Brain microvascular endothelial cell (primary cell): Measurements from ENCODE around the gene CSNK1D.
A peak's percentile ranks its signal among the peaks of the same experiment; 100 is the strongest.

ENCODE experiments used
- DNase-seq: peaks from one replicate; pipeline ENCODE4 v3.0.0-alpha.2; 2020
- H3K27ac ChIP-seq: fragments of 250-450 bp; sonication (Bioruptor Pico); 2 replicates; pipeline ENCODE4 v1.5.1; 2020; ENCODE audit warnings: mild to moderate bottlenecking, moderate library complexity
- H3K27me3 ChIP-seq: fragments of 250-450 bp; sonication (Bioruptor Pico); replicated peaks from 2 replicates; pipeline ENCODE4 v1.5.1; 2020; ENCODE audit warnings: mild to moderate bottlenecking
- H3K36me3 ChIP-seq: fragments of 250-450 bp; sonication (Bioruptor Pico); replicated peaks from 2 replicates; pipeline ENCODE4 v1.5.1; 2020; ENCODE audit warnings: mild to moderate bottlenecking
- H3K4me3 ChIP-seq: 2 replicates; pipeline ENCODE4 v1.5.1; 2011; ENCODE audit warnings: low read depth, mild to moderate bottlenecking, control low read depth, low read length, moderate library complexity
- in situ Hi-C: cut with HindIII; loops from 2 replicates; pipeline ENCODE4 v1.10.0; 2017; ENCODE audit warnings: low sequenced_read_pairs, low pct_ligation_motif_present
- TF ChIP-seq, protein P1 (sequence below): IDR thresholded peaks from 2 replicates; pipeline ENCODE4 v1.5.1; 2011; ENCODE audit warnings: low read depth, mild to moderate bottlenecking, moderate library complexity, low read length, control low read depth, inconsistent platforms; ENCODE audit errors: missing control alignments

The CSNK1D gene

DNA sequence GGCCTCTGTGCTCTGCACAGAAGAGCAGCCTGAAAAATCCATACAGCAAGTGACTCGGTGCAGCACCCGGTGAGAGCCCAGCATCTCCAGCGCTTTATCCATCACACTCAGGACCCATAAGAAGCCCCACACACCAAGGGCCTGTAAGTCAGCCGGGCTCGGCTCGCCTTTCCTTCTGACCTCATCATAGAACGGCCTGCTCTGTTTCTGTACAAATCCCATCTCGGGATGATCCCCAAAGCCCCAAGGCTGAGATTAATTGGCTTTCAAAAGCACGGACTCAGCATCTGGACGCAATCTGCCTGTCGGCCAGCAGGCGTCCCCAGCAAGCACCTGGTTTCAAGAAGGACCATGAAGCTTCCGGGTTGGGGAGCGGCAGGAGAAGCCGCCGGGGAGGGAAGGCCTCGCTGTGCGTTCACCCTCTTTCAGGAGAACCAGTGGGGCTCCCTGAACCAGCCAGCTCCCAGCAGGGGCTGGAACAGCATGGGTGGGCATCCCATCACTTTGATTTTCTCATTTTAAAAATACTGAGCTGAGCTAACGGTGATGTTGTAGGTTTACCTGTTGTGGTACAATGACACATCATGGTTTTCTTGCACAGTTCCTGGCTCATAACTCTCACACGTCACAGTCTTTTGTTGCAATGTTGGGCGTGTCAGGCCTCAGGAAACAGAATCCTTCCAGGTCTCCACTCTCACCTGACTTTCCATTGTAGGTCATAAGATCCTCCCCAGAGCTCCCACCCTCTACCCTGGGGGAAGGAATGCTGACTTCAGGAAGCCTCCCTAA lies 67.6 kb downstream of the CSNK1D start:
- Histone ChIP-seq H3K27ac (no peak overlapping the region), H3K4me3 (no peak overlapping the region), H3K27me3 (no peaks in the 10 kb centered on the region), H3K36me3 (peaks cover 3% of the 10 kb centered on the region)
- TF ChIP-seq, protein P1, sequence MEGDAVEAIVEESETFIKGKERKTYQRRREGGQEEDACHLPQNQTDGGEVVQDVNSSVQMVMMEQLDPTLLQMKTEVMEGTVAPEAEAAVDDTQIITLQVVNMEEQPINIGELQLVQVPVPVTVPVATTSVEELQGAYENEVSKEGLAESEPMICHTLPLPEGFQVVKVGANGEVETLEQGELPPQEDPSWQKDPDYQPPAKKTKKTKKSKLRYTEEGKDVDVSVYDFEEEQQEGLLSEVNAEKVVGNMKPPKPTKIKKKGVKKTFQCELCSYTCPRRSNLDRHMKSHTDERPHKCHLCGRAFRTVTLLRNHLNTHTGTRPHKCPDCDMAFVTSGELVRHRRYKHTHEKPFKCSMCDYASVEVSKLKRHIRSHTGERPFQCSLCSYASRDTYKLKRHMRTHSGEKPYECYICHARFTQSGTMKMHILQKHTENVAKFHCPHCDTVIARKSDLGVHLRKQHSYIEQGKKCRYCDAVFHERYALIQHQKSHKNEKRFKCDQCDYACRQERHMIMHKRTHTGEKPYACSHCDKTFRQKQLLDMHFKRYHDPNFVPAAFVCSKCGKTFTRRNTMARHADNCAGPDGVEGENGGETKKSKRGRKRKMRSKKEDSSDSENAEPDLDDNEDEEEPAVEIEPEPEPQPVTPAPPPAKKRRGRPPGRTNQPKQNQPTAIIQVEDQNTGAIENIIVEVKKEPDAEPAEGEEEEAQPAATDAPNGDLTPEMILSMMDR, result peak; percentile 89
- peak; percentile 81 for DNase-seq
- in situ Hi-C loops, result loop anchor here (10.0 kb wide), 1 partner anchor 129 kb away; the partner anchor contains the start of gene SECTM1

DNA sequence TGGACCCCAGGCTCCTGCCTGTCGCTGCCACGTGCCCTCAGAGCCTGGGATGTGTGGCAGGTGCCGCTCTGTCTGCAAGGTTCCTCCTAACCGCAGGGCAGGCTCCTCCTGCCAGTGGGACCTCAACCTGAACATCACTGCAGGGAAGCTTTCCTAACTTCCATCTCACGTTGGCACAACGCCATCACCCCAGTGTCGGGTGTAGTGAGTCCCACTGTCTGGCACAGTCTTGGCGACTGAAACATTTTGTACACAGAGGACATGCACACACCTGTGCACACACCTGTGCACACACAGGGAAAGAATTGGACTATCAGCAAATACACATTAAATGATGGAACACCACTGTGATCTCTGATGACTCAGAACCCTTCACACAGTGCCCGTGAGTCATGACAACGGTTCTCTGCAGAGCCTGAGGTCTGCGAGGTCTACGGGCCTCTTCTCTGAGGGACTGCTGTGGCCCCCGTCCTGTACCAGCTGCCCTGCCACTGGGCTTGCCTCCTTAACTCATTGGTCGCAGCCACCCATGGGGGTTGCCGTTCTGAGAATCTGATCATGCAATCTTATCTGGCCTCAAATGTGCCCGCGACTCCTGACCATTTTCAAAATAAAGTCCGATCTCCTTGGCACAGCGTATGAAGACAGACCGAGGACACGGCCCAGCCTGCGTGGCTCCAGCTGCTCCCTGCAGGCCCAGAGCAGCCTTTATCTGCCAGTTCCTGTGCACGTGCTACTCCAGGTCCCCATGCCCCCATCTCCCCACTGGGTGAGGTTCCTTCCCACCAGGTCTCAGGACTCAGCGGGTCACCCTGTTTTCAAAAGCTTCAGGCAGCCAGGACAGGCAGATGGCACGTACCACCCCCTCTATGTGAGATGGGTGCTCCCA lies 68.4 kb downstream of the CSNK1D start:
- TF ChIP-seq, protein P1, result no peak
- H3K36me3 ChIP-seq, result peaks cover 3% of the 10 kb centered on the region
- in situ Hi-C loops, result loop anchor here (10.0 kb wide), 1 partner anchor 130 kb away; the partner anchor contains the start of gene SECTM1
- peak; percentile 79 for DNase-seq
- H3K4me3 ChIP-seq, result no peak overlapping the region
- no peak overlapping the region for H3K27ac ChIP-seq
- H3K27me3 ChIP-seq, result no peaks in the 10 kb centered on the region

DNA sequence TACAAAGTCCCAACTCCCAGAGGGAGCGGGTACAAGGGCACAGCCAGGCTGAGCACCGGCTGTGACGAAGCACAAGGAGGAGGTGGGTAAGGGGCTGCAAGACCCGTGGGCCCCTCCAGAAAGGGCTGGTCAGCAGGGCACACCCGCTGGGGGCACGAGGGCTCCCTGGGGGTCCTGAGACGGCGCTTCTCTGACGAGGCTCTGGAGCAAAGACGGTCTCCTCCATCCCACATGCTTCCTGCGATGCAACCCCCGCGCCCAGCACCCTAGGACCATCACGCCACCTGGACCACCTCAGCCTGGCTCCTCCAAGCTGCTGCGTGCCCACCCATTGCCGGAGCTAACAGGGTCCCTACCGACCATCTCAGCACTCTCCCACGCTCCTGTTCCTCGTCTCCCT lies 69.6 kb downstream of the CSNK1D start:
- no peak overlapping the region for H3K4me3 ChIP-seq
- no peaks in the 10 kb centered on the region for H3K27me3 ChIP-seq
- TF ChIP-seq, protein P1, result no peak
- no peak overlapping the region for H3K27ac ChIP-seq
- peaks cover 3% of the 10 kb centered on the region for H3K36me3 ChIP-seq
- no peak for DNase-seq
- in situ Hi-C loops, result loop anchor here (10.0 kb wide), 1 partner anchor 131 kb away; the partner anchor contains the start of gene SECTM1

DNA sequence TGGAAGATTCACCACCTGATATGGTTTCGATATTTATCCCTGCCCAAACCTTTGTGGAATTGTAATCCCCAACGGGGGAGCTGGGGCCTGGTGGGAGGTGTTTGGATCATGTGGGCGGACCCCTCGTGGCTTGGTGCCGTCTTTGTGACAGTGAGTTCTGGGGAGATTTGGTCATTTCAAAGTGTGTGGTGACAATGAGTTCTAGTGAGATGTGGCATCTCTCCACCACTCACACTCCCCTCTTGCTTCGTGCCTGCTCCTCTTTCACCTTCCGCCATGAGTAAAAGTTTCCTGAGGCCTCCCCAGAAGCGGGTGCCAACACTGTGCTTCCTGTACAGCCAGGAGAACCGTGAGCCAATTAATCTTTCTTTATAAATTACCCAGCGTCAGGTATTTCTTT lies 70.5 kb downstream of the CSNK1D start:
- Histone ChIP-seq H3K36me3 (peaks cover 5% of the 10 kb centered on the region), H3K4me3 (no peak overlapping the region), H3K27me3 (no peaks in the 10 kb centered on the region), H3K27ac (no peak overlapping the region)
- TF ChIP-seq, protein P1, result no peak
- DNase-seq, result no peak
- in situ Hi-C loops, result loop anchor here (10.0 kb wide), 1 partner anchor 132 kb away; the partner anchor contains the start of gene SECTM1

DNA sequence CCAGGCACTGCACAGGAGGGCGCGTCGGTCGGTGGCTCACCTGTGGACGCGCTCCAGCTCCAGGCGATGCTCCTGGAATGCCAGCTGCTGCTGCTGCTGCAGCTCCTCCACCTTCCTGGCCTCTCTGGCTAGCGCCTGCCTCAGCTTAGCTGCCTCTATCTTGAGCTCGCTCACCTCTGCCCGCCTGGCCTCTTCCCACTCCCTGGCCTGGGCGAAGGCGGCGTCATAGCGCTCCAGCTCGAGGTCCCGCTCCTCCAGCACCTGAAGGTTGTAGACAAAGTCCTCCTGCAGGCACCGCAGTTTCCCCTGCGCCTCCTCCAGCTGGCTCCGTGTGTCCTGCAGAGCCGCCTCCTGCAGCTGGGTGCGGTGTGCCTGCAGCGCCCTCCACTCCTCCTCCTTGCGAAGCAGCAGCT lies 72.0 kb downstream of the CSNK1D start:
- Histone ChIP-seq H3K36me3 (peaks cover 10% of the 10 kb centered on the region), H3K4me3 (no peak overlapping the region), H3K27me3 (no peaks in the 10 kb centered on the region), H3K27ac (no peak overlapping the region)
- no peak for DNase-seq
- TF ChIP-seq, protein P1, result no peak
- in situ Hi-C loops, result loop anchor here (10.0 kb wide), 1 partner anchor 133 kb away; the partner anchor contains the start of gene SECTM1
